Measurements from ENCODE around the gene HSPB6. TPM values are rescaled to one million over a fixed set of nuclear protein-coding genes. Genes with fewer than 3 reads are reported as not detected.
A peak's percentile ranks its signal among the peaks of the same experiment; 100 is the strongest.

The HSPB6 gene
- total and polyA plus RNA-seq, 3 experiments from 2014 or later = not detected

DNA sequence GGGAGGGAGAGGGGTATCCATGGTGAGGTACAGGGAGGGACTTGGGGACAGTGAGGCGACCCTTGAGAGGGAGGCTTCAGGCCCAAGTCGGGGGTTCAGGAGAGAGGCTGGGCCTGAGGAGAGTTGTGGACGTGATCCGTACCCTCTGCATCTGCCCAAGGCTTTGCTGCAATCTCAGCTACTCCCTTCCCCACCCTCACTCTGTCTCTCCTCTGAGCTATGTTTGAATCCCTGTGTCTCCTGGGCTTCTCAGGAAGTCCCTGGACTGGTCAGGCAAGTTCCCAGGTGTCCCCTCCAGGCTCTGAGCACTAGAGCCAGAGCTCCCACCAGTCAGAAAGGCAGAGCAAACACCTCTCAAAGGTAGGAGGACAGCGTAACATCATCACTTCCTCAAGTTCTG lies 6.7 kb downstream of the HSPB6 start:
- Histone ChIP-seq H3K4me3 (ENCODE audit: low read length) (no peak overlapping the region), H3K27me3 (ENCODE audit: insufficient read depth, low read length, poor library complexity, severe bottlenecking) (no peaks in the 10 kb centered on the region), H3K27ac (ENCODE audit: low read depth, low read length) (no peak overlapping the region), H3K9me3 (ENCODE audit: low read length) (no peaks in the 10 kb centered on the region), H3K36me3 (ENCODE audit: insufficient read depth, low read length) (peaks cover 7% of the 10 kb centered on the region), H3K4me1 (ENCODE audit: insufficient read depth, low read length) (peaks cover 28% of the 10 kb centered on the region)
- Mint-ChIP-seq H3K4me3 (peak overlapping the region in 6 of 7 donors; percentile 26 to 78 (median 44)), H3K4me1 (peaks cover 34 to 48% (median 41%) of the 10 kb centered on the region in 3 donors), H3K9me3 (no peaks in the 10 kb centered on the region), H3K36me3 (peaks cover 3 to 44% (median 9%) of the 10 kb centered on the region in 3 donors), H3K27me3 (peaks cover 0 to 3% of the 10 kb centered on the region in 2 donors), H3K27ac (no peak overlapping the region)
- ChIA-PET CTCF (no interaction called here), POLR2A (interaction anchor here (0.6 kb wide), 1 partner anchor 10 kb away, joined by 3 read pairs; no protein-coding TSS in a partner anchor)
- DNase-seq = no peak

DNA sequence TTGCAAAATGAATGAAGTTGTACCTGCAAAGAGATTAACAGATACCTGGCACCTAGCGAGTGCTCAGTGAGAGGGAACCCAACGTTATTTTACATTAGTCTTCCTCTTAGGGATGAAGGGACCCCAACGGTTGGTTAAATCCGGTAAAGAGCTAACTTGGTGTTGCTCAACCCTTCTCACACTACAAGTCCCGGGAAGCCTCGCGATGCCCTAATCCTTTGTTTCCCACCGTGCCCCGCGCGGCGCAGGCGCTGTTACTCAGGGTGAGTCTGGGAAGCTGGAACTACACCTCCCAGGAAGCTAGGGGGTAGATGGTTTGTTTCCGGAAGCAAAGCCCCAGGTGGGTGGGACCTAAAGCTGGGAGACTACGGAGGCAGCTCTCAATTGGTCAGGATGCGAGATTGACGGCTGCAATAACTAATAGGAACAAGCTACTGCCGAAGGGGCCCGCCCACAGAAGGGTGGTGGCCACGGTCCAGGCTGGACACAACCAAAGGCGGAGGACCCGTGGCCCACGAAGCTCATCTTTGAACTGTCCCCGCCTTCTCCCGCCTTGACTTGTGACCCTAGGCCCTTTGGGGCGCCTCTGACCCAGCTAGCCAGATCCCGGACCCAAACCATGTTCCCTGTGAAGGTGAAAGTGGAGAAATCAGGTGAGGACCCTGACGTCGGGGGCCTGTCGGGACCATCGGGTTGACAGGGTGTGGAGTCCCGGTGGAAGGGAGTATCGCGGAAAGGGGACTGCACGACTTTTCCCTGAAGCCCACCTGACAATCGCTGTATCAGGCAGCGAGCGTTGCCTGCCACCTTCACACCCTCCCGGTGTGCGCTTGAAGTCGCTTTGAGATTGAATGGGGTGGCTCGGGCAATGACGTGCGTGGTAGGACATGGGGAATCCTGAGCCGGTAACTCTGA lies 8.5 kb downstream of the HSPB6 start, which contains the start of gene LIN37:
LIN37 (plus strand) TSS at position 471 of the 915 bp plus-strand sequence; CDS start at position 620, 149 bp downstream.
- H3K27ac Mint-ChIP-seq = peak within 1 kb of the TSS; percentile 75 to 97 (median 95)
- H3K27me3 Mint-ChIP-seq = peaks cover 0 to 2% of the 10 kb centered on the region in 2 donors
- Histone ChIP-seq H3K27ac (ENCODE audit: low read depth, low read length) (peak within 1 kb of the TSS; percentile 83), H3K27me3 (ENCODE audit: insufficient read depth, low read length, poor library complexity, severe bottlenecking) (no peaks in the 10 kb centered on the region), H3K4me1 (ENCODE audit: insufficient read depth, low read length) (peaks cover 39% of the 10 kb centered on the region), H3K9me3 (ENCODE audit: low read length) (no peaks in the 10 kb centered on the region), H3K36me3 (ENCODE audit: insufficient read depth, low read length) (no peaks in the 10 kb centered on the region), H3K4me3 (ENCODE audit: low read length) (peak within 1 kb of the TSS; percentile 98)
- ChIA-PET CTCF (interaction anchor here (0.7 to 1.5 kb wide), 5 partner anchors 11 to 183 kb away, joined by 3 to 8 read pairs (median 3); no protein-coding TSS in a partner anchor), POLR2A (interaction anchor here (0.7 to 1.6 kb wide), 9 partner anchors 9 to 46 kb away, joined by 3 to 11 read pairs (median 5); partner anchors contain the start of gene PROSER3)
- no peaks in the 10 kb centered on the region for H3K9me3 Mint-ChIP-seq
- peaks cover 0 to 38% (median 2%) of the 10 kb centered on the region in 3 donors for H3K36me3 Mint-ChIP-seq
- peaks cover 43 to 56% (median 50%) of the 10 kb centered on the region in 3 donors for H3K4me1 Mint-ChIP-seq
- peak; percentile 97 to 99 (median 98) for DNase-seq
- peak within 1 kb of the TSS; percentile 83 to 99 (median 99) for H3K4me3 Mint-ChIP-seq

DNA sequence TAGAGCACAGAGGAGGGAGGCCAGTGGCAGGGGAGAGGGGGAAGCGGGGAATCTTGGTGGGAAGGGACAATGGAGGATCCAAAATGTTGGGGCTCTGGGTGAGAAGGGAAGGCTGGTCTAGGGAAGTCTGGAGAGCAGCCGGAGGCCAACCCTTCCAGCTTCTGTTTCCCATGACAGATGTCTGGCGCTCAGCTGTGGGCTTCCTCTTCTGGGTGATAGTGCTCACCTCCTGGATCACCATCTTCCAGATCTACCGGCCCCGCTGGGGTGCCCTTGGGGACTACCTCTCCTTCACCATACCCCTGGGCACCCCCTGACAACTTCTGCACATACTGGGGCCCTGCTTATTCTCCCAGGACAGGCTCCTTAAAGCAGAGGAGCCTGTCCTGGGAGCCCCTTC lies 10.3 kb downstream of the HSPB6 start:
- Histone ChIP-seq H3K27ac (ENCODE audit: low read depth, low read length) (peak overlapping the region; percentile 100), H3K9me3 (ENCODE audit: low read length) (no peaks in the 10 kb centered on the region), H3K4me1 (ENCODE audit: insufficient read depth, low read length) (peaks cover 57% of the 10 kb centered on the region), H3K4me3 (ENCODE audit: low read length) (no peak overlapping the region), H3K36me3 (ENCODE audit: insufficient read depth, low read length) (no peaks in the 10 kb centered on the region), H3K27me3 (ENCODE audit: insufficient read depth, low read length, poor library complexity, severe bottlenecking) (no peaks in the 10 kb centered on the region)
- Mint-ChIP-seq H3K9me3 (no peaks in the 10 kb centered on the region), H3K4me1 (peaks cover 53 to 70% (median 61%) of the 10 kb centered on the region in 3 donors), H3K36me3 (peaks cover 0 to 32% (median 0%) of the 10 kb centered on the region in 3 donors), H3K27me3 (peaks cover 0 to 2% of the 10 kb centered on the region in 2 donors), H3K4me3 (peak overlapping the region; percentile 90 to 100 (median 98)), H3K27ac (peak overlapping the region in 7 of 8 donors; percentile 24 to 99 (median 96))
- no peak for DNase-seq
- ChIA-PET POLR2A (no interaction called here), CTCF (no interaction called here)

DNA sequence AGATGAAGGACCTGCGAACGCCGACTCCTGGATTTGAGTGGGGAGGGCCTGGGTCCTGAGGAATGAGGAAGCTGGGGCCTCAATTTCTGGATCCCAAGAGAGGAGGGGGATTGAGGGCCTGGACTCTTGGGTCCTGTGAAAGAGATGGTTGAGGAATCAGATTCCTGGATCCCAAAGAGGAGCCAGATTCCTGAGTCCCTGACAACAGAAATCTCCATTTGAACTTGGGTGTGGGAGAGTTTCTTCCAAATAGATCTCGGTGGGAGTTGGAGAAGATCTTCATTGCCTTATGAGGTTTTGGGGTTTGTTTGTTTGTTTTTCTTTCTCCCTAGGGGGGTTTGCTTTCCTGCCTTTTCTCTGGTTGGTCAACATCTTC lies 10.8 kb downstream of the HSPB6 start:
- H3K9me3 ChIP-seq (ENCODE audit: low read length) = no peaks in the 10 kb centered on the region
- peak overlapping the region; percentile 100 for H3K27ac ChIP-seq (ENCODE audit: low read depth, low read length)
- peaks cover 53 to 70% (median 61%) of the 10 kb centered on the region in 3 donors for H3K4me1 Mint-ChIP-seq
- CTCF ChIA-PET = interaction anchor here (0.8 to 1.0 kb wide), 2 partner anchors 9 to 31 kb away, joined by 3 read pairs; no protein-coding TSS in a partner anchor
- no peaks in the 10 kb centered on the region for H3K9me3 Mint-ChIP-seq
- H3K36me3 ChIP-seq (ENCODE audit: insufficient read depth, low read length) = no peaks in the 10 kb centered on the region
- H3K4me3 ChIP-seq (ENCODE audit: low read length) = peak overlapping the region; percentile 97
- H3K4me3 Mint-ChIP-seq = peak overlapping the region; percentile 90 to 100 (median 98)
- H3K36me3 Mint-ChIP-seq = peaks cover 0 to 31% (median 0%) of the 10 kb centered on the region in 3 donors
- H3K27me3 Mint-ChIP-seq = peaks cover 0 to 2% of the 10 kb centered on the region in 2 donors
- POLR2A ChIA-PET = interaction anchor here (1.2 to 1.9 kb wide), 3 partner anchors 26 to 44 kb away, joined by 4 to 12 read pairs (median 6); partner anchors contain the start of gene KMT2B
- no peaks in the 10 kb centered on the region for H3K27me3 ChIP-seq (ENCODE audit: insufficient read depth, low read length, poor library complexity, severe bottlenecking)
- no peak for DNase-seq
- peaks cover 59% of the 10 kb centered on the region for H3K4me1 ChIP-seq (ENCODE audit: insufficient read depth, low read length)
- peak overlapping the region; percentile 24 to 100 (median 99) for H3K27ac Mint-ChIP-seq

DNA sequence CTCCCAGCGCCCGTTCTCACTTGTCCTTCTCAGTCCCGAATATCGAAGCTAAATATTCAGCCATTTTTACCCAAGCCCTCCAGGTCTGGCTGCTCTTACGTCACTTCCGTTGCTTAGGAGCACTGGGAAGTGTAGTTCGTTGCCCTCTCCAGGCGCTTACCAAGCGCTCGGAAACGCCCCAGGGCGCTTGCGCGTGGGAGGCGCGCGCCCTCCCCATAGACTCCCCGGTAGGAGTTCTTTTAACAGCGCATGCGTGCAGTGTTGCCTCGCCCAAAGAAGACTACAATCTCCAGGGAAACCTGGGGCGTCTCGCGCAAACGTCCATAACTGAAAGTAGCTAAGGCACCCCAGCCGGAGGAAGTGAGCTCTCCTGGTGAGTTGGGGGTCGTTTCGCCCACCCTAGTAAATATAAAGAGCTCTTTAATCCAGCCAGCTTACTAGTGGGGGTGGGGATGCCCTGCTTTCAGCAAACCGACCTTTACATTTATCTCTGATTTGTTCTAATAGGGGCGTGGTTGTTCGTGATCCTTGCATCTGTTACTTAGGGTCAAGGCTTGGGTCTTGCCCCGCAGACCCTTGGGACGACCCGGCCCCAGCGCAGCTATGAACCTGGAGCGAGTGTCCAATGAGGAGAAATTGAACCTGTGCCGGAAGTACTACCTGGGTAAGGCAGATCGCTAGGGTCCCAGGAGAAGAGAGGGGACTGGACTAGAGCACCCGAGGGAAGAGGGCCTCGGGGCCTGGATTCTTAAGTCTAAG lies 11.3 kb downstream of the HSPB6 start, which contains the start of the genes PSENEN and U2AF1L4:
PSENEN (plus strand) TSS at position 324 of the 759 bp plus-strand sequence; CDS start at position 604, 280 bp downstream.
U2AF1L4 (minus strand) TSS at position 91 of the 759 bp plus-strand sequence; CDS start at position 64, 27 bp downstream.
- no peaks in the 10 kb centered on the region for H3K36me3 ChIP-seq (ENCODE audit: insufficient read depth, low read length)
- no peaks in the 10 kb centered on the region for H3K27me3 ChIP-seq (ENCODE audit: insufficient read depth, low read length, poor library complexity, severe bottlenecking)
- DNase-seq = peak; percentile 92 to 99 (median 98)
- peak within 1 kb of the TSS; percentile 97 for H3K4me3 ChIP-seq (ENCODE audit: low read length)
- peaks cover 59% of the 10 kb centered on the region for H3K4me1 ChIP-seq (ENCODE audit: insufficient read depth, low read length)
- Mint-ChIP-seq H3K4me3 (peak within 1 kb of the TSS; percentile 90 to 100 (median 98)), H3K4me1 (peaks cover 55 to 72% (median 66%) of the 10 kb centered on the region in 3 donors), H3K9me3 (no peaks in the 10 kb centered on the region), H3K27me3 (peaks cover 0 to 2% of the 10 kb centered on the region in 2 donors), H3K36me3 (peaks cover 0 to 33% (median 0%) of the 10 kb centered on the region in 3 donors), H3K27ac (peak within 1 kb of the TSS; percentile 96 to 100 (median 99))
- ChIA-PET POLR2A (interaction anchor here (0.6 to 1.9 kb wide), 6 partner anchors 25 to 530 kb away, joined by 3 to 12 read pairs (median 4); partner anchors contain the start of gene KMT2B), CTCF (interaction anchor here (0.8 to 1.0 kb wide), 2 partner anchors 8 to 31 kb away, joined by 3 read pairs; no protein-coding TSS in a partner anchor)
- peak within 1 kb of the TSS; percentile 100 for H3K27ac ChIP-seq (ENCODE audit: low read depth, low read length)
- H3K9me3 ChIP-seq (ENCODE audit: low read length) = no peaks in the 10 kb centered on the region

DNA sequence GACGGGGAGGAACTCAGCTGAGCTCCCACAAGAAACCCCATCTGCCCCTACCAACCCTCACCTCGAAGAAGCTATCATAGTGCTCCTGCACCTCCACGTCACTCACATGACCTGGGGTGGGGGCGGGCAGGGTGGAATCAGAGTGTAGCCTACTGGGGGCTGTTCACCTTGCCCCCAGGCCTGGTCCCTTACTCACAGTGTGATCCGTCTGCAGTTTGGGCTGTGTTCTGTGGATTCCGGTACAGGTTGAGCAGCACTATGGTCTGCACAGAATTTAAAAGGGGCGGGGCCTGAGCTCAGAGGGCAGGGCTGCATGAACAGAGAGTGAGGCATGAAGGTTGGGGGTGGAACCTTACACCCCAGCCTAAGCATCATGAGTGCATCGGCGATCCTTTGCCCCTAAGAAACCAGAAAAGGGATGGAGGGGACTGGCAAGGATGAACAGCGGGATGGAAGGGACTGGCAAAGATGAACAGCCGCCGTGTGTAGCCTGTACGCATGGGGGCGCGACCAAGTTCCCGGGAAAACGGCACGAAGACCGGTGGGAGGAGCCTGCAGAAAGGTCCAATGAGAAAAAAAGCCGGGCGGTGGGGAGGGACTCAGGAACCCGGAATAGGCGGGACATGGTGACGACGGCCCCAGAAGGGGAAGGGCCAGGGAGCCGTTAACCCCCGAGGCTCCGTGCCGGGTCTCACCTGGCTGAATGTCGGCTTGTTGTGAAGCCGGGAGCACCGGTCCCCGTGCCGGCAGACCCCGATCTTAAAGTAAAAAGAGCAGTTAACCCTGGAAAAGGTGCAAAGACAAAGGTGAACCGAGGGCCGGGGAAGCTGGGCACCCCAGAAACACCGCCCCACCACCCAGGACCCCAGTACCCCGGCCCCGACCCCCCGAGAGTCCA lies 12.2 kb downstream of the HSPB6 start:
- H3K27ac Mint-ChIP-seq = peak overlapping the region; percentile 96 to 100 (median 99)
- Histone ChIP-seq H3K4me1 (ENCODE audit: insufficient read depth, low read length) (peaks cover 59% of the 10 kb centered on the region), H3K9me3 (ENCODE audit: low read length) (no peaks in the 10 kb centered on the region), H3K27me3 (ENCODE audit: insufficient read depth, low read length, poor library complexity, severe bottlenecking) (no peaks in the 10 kb centered on the region), H3K36me3 (ENCODE audit: insufficient read depth, low read length) (no peaks in the 10 kb centered on the region), H3K27ac (ENCODE audit: low read depth, low read length) (peak overlapping the region; percentile 100), H3K4me3 (ENCODE audit: low read length) (peak overlapping the region; percentile 97)
- H3K4me3 Mint-ChIP-seq = peak overlapping the region; percentile 90 to 100 (median 98)
- no peaks in the 10 kb centered on the region for H3K9me3 Mint-ChIP-seq
- peaks cover 55 to 76% (median 67%) of the 10 kb centered on the region in 3 donors for H3K4me1 Mint-ChIP-seq
- POLR2A ChIA-PET = interaction anchor here (0.6 to 1.9 kb wide), 9 partner anchors 13 to 529 kb away, joined by 3 to 12 read pairs (median 3); partner anchors contain the start of genes COX6B1, KMT2B and PROSER3
- peaks cover 0 to 33% (median 0%) of the 10 kb centered on the region in 3 donors for H3K36me3 Mint-ChIP-seq
- peak; percentile 89 to 97 (median 94) for DNase-seq
- CTCF ChIA-PET = interaction anchor here (0.7 to 1.3 kb wide), 4 partner anchors 16 to 60 kb away, joined by 3 read pairs; no protein-coding TSS in a partner anchor
- peaks cover 0 to 2% of the 10 kb centered on the region in 2 donors for H3K27me3 Mint-ChIP-seq

Data from CD8-positive, alpha-beta memory T cell (primary cell).